CD4-positive, alpha-beta T cell (primary cell): ENCODE results near the gene ARHGEF10L. TPM values are rescaled to one million over a fixed set of nuclear protein-coding genes. Genes with fewer than 3 reads are reported as not detected.
A peak's percentile ranks its signal among the peaks of the same experiment; 100 is the strongest.

Experiments
- ATAC-seq: fragments of 200-7000 bp; cut with Tn5 transposase; one replicate; pipeline ENCODE4 v1.10.0; 2022; ENCODE audit warnings: mild to moderate bottlenecking; ENCODE audit not compliant: poor library complexity
- CTCF ChIA-PET: fragments of 350-600 bp; sonication (Branson Sonifier 250); formaldehyde crosslinking; loops from one replicate; lab custom pipeline; 2021; ENCODE audit warnings: antibody characterized with exemption, inconsistent platforms; lab: Charles Lee
- POLR2A ChIA-PET: fragments of 350-600 bp; sonication (Branson Sonifier 250); formaldehyde crosslinking; loops from one replicate; lab custom pipeline; 2021; ENCODE audit warnings: antibody characterized with exemption, inconsistent platforms; lab: Charles Lee
- DNase-seq, 14 experiments: peaks; one replicate each; pipeline ENCODE4 v3.0.0-alpha.2; 2013 to 2020; ENCODE audit warnings: mixed read lengths in 2 of 14
- H3K27ac ChIP-seq, 2 donors: one replicate each; pipeline versions ENCODE4 v1.5.1 to v1.7.0; 2013; ENCODE audit warnings: low read length in 2 of 2, low read depth in 1 of 2, mild to moderate bottlenecking in 1 of 2
- H3K27me3 ChIP-seq, 2 experiments: 1 replicate in 1 of 2; 2 replicates in 1 of 2; pipeline versions ENCODE4 v1.6.1 to v1.7.0; 2013; ENCODE audit warnings: low read length in 2 of 2, control low read depth in 1 of 2, mild to moderate bottlenecking in 1 of 2, moderate library complexity in 1 of 2; ENCODE audit not compliant: insufficient read depth in 2 of 2, control insufficient read depth in 1 of 2
- H3K36me3 ChIP-seq: one replicate; pipeline ENCODE4 v1.6.1; 2013; ENCODE audit warnings: low read length, control low read depth; ENCODE audit not compliant: insufficient read depth
- H3K4me1 ChIP-seq: one replicate; pipeline ENCODE4 v1.6.1; 2013; ENCODE audit warnings: low read length, control low read depth; ENCODE audit not compliant: insufficient read depth
- H3K4me3 ChIP-seq: one replicate; pipeline ENCODE4 v1.5.1; 2013; ENCODE audit warnings: mild to moderate bottlenecking, low read length, moderate library complexity
- H3K9me3 ChIP-seq, 2 experiments: 1 replicate in 1 of 2; 2 replicates in 1 of 2; pipeline versions ENCODE4 v1.6.1 to v1.7.0; 2013; ENCODE audit warnings: low read length in 2 of 2, mild to moderate bottlenecking in 2 of 2, control low read depth in 1 of 2, moderate library complexity in 1 of 2; ENCODE audit not compliant: control insufficient read depth in 1 of 2, insufficient read depth in 1 of 2
- H3K27ac Mint-ChIP-seq: one replicate; pipeline ENCODE4 v1.8.0; 2020; ENCODE audit warnings: mixed read lengths
- H3K27me3 Mint-ChIP-seq: one replicate; pipeline ENCODE4 v1.8.0; 2021; ENCODE audit warnings: mixed read lengths
- H3K36me3 Mint-ChIP-seq: one replicate; pipeline ENCODE4 v1.8.0; 2021; ENCODE audit warnings: low read depth, mixed read lengths
- H3K4me1 Mint-ChIP-seq: one replicate; pipeline ENCODE4 v1.8.0; 2021; ENCODE audit warnings: low read depth, mixed read lengths
- H3K4me3 Mint-ChIP-seq: one replicate; pipeline ENCODE4 v1.8.0; 2020; ENCODE audit warnings: mild to moderate bottlenecking, mixed read lengths
- H3K9me3 Mint-ChIP-seq: one replicate; pipeline ENCODE4 v1.8.0; 2020; ENCODE audit warnings: mixed read lengths
- intact Hi-C, 2 experiments: fragments of 100-400 bp; cut with DNase I in 1 of 2; cut with micrococcal nuclease in 1 of 2; formaldehyde crosslinking; loops; one replicate each; pipeline versions ENCODE4 v1.15.1 to v1.9.0; 2023 to 2025; cut with DNase I, micrococcal nuclease
- total RNA-seq, 174 experiments: library from RNA in 2 of 174; stranded (reverse) in 2 of 174; gene quantifications; one replicate each; pipeline ENCODE4 v1.2.3 and lab custom pipeline; 2021 to 2026
- TF ChIP-seq, protein P1 (sequence below): fragments of 200-600 bp; IDR thresholded peaks from one replicate; pipeline ENCODE4 v1.8.0; 2022; ENCODE audit warnings: antibody characterized with exemption, mild to moderate bottlenecking

Gene ARHGEF10L
- total RNA-seq, 2 experiments from 2014 or later = 0.11 to 0.22 TPM

DNA sequence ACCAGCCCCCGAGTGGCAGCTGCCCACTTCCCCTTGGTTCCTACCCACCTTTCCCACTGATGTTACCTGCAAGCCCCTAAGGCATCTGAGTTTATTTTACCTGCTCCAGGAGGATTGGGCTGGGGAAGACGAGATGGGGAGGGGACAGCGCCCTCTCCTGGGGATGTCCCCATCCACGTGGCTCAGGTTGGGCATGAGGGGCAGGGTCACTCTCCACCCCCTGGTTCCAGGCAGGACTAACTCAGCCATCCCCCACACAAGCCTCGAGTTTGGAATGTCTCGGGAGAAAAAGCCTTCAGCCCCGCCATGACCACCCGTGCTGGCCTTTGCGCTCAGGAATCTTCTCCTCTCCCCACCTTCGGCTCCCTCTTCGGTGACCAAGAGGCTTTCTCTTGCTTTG, 90.0 kb downstream of the ARHGEF10L start:
- Histone ChIP-seq H3K4me3 (no peak overlapping the region), H3K27ac (no peak overlapping the region), H3K4me1 (peaks cover 4% of the 10 kb centered on the region), H3K36me3 (no peaks in the 10 kb centered on the region), H3K9me3 (no peaks in the 10 kb centered on the region), H3K27me3 (no peaks in the 10 kb centered on the region)
- POLR2A ChIA-PET = no interaction called here
- H3K27me3 Mint-ChIP-seq = no peaks in the 10 kb centered on the region
- ATAC-seq = no peak
- H3K4me1 Mint-ChIP-seq = no peaks in the 10 kb centered on the region
- intact Hi-C loops = no loop called here
- CTCF ChIA-PET = no interaction called here
- TF ChIP-seq, protein P1, sequence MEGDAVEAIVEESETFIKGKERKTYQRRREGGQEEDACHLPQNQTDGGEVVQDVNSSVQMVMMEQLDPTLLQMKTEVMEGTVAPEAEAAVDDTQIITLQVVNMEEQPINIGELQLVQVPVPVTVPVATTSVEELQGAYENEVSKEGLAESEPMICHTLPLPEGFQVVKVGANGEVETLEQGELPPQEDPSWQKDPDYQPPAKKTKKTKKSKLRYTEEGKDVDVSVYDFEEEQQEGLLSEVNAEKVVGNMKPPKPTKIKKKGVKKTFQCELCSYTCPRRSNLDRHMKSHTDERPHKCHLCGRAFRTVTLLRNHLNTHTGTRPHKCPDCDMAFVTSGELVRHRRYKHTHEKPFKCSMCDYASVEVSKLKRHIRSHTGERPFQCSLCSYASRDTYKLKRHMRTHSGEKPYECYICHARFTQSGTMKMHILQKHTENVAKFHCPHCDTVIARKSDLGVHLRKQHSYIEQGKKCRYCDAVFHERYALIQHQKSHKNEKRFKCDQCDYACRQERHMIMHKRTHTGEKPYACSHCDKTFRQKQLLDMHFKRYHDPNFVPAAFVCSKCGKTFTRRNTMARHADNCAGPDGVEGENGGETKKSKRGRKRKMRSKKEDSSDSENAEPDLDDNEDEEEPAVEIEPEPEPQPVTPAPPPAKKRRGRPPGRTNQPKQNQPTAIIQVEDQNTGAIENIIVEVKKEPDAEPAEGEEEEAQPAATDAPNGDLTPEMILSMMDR = no peak
- H3K36me3 Mint-ChIP-seq = no peaks in the 10 kb centered on the region
- no peak overlapping the region for H3K27ac Mint-ChIP-seq
- H3K9me3 Mint-ChIP-seq = no peaks in the 10 kb centered on the region
- no peak overlapping the region for H3K4me3 Mint-ChIP-seq
- DNase-seq = no peak

DNA sequence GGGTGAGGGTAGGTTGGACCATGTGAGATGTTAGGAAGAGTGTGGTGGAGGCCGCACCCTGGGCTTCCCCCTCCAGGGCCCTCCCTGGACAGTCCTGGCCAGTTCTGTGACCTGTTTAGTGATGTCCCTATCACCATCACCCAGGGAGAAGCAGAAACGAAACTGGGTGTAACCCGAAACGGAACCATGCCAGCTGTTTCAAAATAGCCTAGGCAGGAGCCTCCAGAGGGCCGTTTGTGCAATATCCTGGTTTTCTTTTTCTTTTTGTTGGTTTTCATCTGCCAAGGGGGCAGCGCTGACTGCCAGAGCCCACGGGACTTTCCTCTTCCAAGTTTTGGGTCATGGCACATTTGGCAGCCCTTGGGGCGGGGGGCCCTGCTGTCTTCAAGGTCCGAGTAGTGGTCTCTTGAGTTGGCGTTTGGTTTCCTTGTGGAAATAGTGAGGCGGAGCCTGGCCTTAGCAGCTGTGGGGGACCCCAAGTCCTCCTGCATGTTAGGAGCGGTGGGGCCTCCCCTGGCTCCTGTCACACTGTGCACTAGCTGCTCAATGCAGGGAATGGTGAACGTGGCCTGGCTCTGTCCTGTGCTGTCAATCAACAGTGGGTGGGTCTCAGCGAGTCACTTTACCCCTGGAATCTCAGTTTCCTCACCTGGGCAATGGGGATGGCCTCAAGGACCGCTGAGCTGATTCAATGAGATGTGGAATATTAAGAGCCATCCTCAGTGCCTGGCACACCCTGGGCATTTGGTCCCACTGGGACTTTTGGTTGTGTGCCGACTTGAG, 90.7 kb downstream of the ARHGEF10L start:
- H3K9me3 ChIP-seq = no peaks in the 10 kb centered on the region
- H3K27me3 Mint-ChIP-seq = no peaks in the 10 kb centered on the region
- CTCF ChIA-PET = no interaction called here
- no peaks in the 10 kb centered on the region for H3K36me3 ChIP-seq
- H3K9me3 Mint-ChIP-seq = no peaks in the 10 kb centered on the region
- no peaks in the 10 kb centered on the region for H3K4me1 Mint-ChIP-seq
- ATAC-seq (no peak), DNase-seq (peak in 3 of 14 experiments; percentile 39 to 71 (median 65))
- H3K27me3 ChIP-seq = no peaks in the 10 kb centered on the region
- no peak overlapping the region for H3K4me3 ChIP-seq
- TF ChIP-seq, protein P1 = no peak
- no peak overlapping the region for H3K27ac ChIP-seq
- no peaks in the 10 kb centered on the region for H3K36me3 Mint-ChIP-seq
- no peak overlapping the region for H3K27ac Mint-ChIP-seq
- POLR2A ChIA-PET = no interaction called here
- H3K4me1 ChIP-seq = peaks cover 10% of the 10 kb centered on the region
- no peak overlapping the region for H3K4me3 Mint-ChIP-seq
- intact Hi-C loops = no loop called here

DNA sequence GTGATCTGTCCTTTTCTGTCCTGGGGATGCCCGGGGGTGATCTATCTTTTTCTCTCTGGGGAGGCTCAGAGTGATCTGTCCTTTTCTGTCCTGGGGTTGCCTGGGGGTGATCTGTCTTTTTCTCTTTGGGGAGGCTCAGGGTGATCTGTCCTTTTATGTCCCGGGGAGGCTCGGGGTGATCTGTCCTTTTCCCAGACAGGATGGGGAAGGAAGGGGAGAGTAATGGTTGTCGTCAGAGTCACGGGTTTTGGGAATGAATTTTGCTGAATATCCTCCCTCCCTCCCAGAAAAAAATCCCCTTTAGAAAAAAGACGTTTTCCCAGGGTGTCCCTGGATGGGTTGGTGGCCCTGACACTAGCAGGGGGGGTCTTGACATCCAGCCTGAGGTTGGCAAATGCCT, 91.5 kb downstream of the ARHGEF10L start:
- Mint-ChIP-seq H3K4me1 (no peaks in the 10 kb centered on the region), H3K27me3 (no peaks in the 10 kb centered on the region), H3K27ac (no peak overlapping the region), H3K4me3 (no peak overlapping the region), H3K36me3 (no peaks in the 10 kb centered on the region), H3K9me3 (no peaks in the 10 kb centered on the region)
- ATAC-seq (no peak), DNase-seq (peak in 2 of 14 experiments; percentile 29 to 31)
- intact Hi-C loops = no loop called here
- Histone ChIP-seq H3K36me3 (no peaks in the 10 kb centered on the region), H3K27ac (no peak overlapping the region), H3K27me3 (no peaks in the 10 kb centered on the region), H3K9me3 (no peaks in the 10 kb centered on the region), H3K4me1 (peaks cover 11% of the 10 kb centered on the region), H3K4me3 (no peak overlapping the region)
- TF ChIP-seq, protein P1 = no peak
- ChIA-PET CTCF (no interaction called here), POLR2A (no interaction called here)
